ENCODE results near the gene SORL1.
"Not testable (repeated sequence)": the region's sequence is repeated elsewhere in the genome, so short reads cannot be mapped to it uniquely, and the experiment has no call there.

Gene SORL1

DNA sequence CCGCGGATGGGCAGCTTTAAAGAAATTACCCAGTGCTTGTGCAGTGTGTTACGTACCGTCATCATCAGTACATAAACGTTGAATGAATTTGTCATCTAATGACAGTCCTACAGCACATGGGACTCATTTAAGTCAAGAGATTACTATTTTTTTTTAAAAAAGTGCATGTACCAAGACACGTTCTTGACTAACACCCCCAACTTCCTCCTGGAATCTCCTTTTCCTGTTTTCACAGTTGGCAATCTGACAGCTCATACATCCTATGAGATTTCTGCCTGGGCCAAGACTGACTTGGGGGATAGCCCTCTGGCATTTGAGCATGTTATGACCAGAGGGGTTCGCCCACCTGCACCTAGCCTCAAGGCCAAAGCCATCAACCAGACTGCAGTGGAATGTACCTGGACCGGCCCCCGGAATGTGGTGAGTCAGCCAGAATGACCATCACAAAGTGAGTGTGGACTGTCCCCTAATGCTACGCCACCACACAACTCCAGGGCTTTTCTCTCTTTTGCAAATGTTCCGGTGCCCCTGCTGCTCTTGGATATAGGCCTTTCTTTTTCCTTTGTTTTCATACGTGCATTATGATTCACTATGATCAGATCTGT is 162.6 kb downstream of the SORL1 start:
- no peak for DNase-seq (ENCODE audit: low read depth in 3 of 3, low spot score in 1 of 3)

GRCh38 chr11:121615501-121615900 is 163.4 kb downstream of the SORL1 start:
- no peak for DNase-seq (ENCODE audit: low read depth in 3 of 3, low spot score in 1 of 3)

DNA sequence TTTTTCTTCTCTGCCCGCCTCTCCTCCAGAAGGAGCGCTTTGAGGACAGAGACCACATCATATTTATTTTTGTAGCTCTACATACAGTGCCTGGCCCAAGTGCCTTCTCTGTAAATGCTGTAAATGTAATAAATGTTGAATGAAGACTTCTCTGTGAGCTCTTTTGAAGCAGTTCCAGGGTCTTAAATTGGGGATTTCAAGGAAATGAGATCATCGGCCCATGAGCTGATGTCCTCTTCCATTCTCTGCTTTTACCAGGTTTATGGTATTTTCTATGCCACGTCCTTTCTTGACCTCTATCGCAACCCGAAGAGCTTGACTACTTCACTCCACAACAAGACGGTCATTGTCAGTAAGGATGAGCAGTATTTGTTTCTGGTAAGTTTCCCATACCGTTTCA is 166.4 kb downstream of the SORL1 start:
- no peak for DNase-seq (ENCODE audit: low read depth in 3 of 3, low spot score in 1 of 3)

GRCh38 chr11:121625777-121626506 is 173.8 kb downstream of the SORL1 start:
- DNase-seq (ENCODE audit: low read depth in 3 of 3, low spot score in 1 of 3), result no peak

DNA sequence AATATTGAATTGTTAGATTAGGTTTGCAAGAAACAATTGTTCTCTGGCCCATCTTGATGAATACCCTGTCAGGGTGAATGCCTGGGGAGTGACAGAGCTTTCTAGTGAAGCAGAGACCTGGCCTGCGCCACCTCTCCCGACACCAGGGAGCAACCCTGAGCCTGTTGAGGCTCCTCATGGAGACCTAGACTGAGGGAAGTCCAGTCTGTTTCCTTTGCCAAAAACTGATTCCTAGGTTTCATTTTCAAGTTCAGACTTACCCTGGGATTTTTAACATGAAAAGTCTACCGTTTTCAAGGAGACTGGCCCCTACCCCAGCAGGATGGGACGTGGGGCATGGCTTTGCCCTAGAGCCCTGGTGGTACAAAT is 174.4 kb downstream of the SORL1 start:
- DNase-seq (ENCODE audit: low read depth in 3 of 3, low spot score in 1 of 3), result no peak

- no peak for DNase-seq (ENCODE audit: low read depth in 3 of 3, low spot score in 1 of 3)
Observed at GRCh38 chr11:121626980-121627379, 174.9 kb downstream of the SORL1 start.

DNA sequence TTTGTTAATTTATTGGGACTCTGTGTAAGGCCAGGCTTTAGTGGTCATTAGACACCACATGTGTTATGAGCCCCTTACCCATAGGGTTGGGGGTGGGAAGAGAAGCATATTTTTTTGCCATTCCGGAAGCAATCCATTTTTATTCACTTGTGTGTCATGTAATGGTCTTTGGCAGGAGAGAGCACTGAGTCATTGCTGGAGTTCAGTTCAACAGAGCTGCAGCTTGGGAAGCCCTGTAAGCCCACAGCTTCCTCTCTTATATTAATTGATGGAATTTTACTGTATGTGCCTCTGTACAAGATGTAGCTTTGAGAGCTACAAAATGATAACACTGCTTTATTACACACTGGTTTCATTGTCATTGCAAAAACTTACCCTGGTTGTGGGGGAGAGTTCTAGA is 177.9 kb downstream of the SORL1 start:
- no peak for DNase-seq (ENCODE audit: low read depth in 3 of 3, low spot score in 1 of 3)

DNA sequence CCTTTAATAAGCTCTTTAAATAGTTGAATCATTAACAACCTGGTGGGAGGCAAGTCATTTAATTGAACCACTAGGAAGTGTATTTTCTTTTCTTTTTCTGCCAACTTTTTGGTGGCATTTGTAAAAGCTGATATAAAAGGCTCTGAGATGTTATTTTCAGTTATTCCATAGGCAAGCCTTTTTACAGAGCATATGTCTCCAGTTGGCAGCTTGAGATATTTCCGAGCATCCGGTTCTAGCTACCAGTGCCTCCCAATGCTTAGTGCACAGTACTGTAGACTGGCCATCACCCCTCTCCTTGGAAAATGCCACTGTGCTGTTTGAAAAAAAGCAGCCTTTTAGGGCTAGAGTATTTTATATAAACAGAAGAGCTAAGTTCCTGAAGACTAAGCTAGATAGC is 179.3 kb downstream of the SORL1 start:
- DNase-seq (ENCODE audit: low read depth in 3 of 3, low spot score in 1 of 3), result no peak

DNA sequence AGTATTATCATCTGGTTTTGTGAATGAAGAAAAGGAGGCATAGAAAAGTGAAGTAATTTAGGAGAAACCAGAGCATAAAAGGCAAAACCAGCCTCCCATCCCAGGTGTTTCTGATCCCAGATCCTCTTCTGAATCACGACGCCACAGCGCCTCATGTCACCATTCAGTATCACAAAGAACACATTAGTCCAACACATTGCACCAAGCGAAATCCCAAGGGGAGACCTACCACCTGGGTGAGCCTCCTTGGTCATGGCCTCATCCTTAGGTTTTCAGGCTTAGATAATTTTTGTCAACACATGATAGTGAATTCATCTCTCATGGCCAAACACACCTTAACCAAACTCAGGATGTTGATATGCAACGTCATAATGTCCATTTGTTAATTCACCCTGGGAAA is 182.2 kb downstream of the SORL1 start:
- no peak for DNase-seq (ENCODE audit: low read depth in 3 of 3, low spot score in 1 of 3)

DNA sequence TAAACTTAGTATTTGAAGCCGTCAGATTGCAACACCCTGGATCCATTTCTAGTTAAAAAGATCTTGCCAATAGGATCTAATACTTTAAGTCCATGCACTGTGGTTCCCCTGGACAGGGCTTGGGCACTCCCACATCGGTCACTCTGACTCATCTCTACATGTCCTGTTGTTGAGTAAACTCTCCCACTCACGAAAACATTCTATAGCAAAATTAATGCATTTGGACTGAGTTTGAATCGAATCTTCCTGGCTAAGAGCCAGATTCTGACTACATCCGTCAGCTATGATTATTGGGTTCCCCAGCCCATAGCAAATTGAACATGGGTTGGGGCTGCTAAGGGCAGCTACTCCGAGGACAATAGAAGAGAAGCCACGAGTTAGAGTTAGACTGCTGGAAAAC is 182.8 kb downstream of the SORL1 start:
- DNase-seq (ENCODE audit: low read depth in 3 of 3, low spot score in 1 of 3), result no peak

DNA sequence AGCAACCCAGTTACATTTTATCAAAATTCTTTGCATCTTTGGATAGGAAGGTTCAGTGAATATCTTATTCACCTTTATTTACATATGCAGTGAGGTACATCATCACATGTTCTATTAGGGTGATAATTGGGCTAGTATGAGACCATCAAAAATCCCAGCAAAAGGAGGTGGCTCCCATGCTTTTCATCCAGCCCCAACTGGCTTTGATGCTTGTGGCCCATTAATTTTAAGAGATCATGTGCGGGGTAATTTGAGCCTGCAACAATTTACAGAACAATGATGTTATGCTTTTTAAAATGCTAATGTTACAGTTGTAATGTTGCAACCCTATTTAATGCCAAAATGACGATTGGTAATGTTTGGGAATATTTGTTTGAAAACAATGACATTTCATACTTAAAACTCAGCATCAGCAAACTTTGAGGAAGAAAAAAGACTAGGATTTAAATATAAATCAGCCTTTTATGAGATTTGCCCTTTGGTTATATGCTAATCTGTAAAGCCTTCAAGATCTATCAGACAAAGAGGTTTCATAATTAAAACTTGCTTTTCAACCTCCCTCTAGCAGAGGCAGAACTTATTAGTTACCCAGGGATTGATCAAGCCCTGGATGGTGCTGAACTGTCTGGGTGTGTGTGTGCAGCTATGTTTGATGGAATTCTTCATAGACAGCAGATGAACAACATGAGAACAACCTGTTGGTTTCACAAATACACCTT is 184.1 kb downstream of the SORL1 start:
- DNase-seq (ENCODE audit: low read depth in 3 of 3, low spot score in 1 of 3), result no peak

DNA sequence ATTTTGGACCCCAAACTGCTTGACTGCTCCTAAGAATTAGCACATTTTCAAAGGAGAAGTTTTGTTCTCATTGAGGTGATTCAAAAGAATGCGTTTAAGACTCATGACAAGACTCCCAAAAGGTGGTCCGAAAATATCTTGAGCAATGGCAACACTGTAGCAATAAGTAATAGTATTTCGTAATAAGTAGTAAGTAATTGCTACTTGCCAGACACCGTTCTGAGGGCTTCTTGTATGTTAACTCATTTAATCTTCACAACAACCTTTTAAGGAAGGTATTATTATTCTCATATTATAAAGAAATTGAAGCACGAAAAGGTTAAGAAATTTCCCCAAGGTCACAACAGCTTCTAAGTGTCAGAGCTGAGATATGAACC is 184.7 kb downstream of the SORL1 start:
- no peak for DNase-seq (ENCODE audit: low read depth in 3 of 3, low spot score in 1 of 3)

DNA sequence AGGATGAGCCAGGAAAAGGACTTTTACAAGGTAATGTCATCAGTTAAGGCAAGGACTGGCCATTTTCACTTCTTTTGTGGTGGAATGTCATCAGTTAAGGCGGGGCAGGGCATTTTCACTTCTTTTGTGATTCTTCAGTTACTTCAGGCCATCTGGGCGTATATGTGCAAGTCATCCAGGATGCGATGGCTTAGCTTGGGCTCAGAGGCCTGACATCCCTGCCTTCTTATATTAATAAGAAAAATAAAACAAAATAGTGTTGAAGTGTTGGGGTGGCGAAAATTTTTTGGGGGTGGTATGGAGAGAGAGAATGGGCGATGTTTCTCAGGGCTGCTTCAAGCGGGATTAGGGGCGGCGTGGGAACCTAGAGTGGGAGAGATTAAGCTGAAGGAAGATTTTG is 185.5 kb downstream of the SORL1 start:
- DNase-seq (ENCODE audit: low read depth in 3 of 3, low spot score in 1 of 3), result not testable (repeated sequence)

DNA sequence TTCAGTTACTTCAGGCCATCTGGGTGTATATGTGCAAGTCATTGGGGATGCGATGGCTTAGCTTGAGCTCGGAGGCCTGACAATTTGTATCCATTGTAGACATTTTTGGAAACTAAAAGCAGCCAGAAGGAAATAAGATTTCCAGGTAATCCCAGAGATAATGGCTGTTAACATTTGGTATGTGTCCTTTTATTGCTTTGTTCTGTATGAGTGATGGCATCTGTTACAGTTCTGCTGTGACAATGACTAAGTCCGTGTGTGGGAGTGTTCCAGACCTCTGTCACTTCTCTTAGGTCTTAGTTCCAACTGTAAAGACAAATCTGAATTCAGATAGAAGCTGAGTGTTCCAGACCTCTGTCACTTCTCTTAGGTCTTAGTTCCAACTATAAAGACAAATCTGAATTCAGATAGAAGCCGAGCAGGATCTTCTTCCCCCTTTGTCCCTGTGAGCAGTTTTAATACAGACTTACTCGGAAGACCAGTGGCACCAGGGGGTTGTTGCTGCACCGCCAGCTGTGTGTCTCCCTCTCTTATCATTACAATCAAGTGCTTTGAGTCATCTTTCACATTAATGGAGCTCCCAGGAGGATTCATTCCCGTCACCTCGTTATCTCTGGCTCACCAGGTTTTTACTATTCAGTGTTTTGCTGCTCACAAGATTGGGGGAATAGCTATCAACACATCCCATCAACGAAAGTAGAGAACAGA is 191.5 kb downstream of the SORL1 start:
- DNase-seq (ENCODE audit: low read depth in 3 of 3, low spot score in 1 of 3), result no peak

DNA sequence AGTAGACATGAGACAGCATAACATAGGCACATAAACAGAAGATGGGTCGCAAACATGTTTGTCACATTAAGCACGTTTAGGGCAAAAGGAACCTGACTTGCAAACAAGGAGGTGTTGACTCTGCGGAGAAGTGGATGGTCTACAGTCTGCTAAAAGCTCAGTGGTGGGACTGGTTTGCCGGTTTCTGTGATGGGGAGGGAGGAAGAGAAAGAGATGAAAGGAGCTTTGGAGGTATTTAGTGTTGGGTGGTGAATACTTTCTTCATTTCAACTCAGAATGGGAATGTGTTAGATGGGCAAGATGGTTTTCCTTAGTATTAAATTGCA is 192.0 kb downstream of the SORL1 start:
- no peak for DNase-seq (ENCODE audit: low read depth in 3 of 3, low spot score in 1 of 3)

GRCh38 chr11:121645001-121645400 is 192.9 kb downstream of the SORL1 start:
- DNase-seq (ENCODE audit: low read depth in 3 of 3, low spot score in 1 of 3), result no peak

- DNase-seq (ENCODE audit: low read depth in 3 of 3, low spot score in 1 of 3), result no peak
Observed at GRCh38 chr11:121645596-121645995, 193.5 kb downstream of the SORL1 start.

DNA sequence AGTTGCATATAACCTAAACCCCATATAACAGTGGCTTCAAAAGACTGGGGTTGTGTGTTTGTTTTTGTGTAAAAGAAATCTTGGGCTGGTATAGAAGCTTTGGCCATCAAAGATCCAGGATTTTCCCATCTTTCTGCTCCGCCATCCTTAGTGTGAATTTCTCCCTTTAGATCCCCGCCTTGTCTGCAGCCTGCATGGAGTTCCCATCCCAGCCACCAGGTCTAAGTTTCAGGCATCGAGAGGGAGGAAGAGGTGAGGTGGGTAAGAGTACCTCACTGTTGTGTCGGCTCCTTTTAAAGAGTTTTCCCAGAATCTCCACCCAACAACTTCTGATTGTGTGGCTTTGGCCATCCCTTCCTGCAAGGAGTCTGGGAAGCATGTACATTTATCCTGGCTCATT is 196.2 kb downstream of the SORL1 start:
- no peak for DNase-seq (ENCODE audit: low read depth in 3 of 3, low spot score in 1 of 3)

GRCh38 chr11:121649798-121650197 is 197.7 kb downstream of the SORL1 start:
- no peak for DNase-seq (ENCODE audit: low read depth in 3 of 3, low spot score in 1 of 3)

- no peak for DNase-seq (ENCODE audit: low read depth in 3 of 3, low spot score in 1 of 3)
Observed at GRCh38 chr11:121650351-121651256, 198.5 kb downstream of the SORL1 start.

DNA sequence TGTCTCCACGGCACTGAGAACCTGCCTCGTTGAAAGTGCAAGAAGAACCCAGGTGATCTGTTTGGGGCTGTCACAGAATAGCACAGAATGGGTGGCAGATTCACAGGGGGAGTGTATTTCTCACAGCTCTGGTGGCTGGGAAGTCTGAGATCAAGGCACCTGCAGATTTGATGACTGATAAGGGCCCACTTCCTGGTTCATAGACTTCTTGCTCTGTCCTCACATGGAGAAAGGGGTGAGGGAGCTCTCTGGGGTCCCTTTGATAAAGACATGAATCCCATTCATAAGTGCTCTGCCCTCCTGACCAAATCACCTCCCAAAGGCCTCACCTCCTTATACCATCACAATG is 199.1 kb downstream of the SORL1 start:
- no peak for DNase-seq (ENCODE audit: low read depth in 3 of 3, low spot score in 1 of 3)
